DMS53 (cell line): Measurements from ENCODE around the gene RETREG2.

Experiments used
- DNase-seq: peaks from one replicate; lab custom pipeline; 2025; lab: John Stamatoyannopoulos, UW

The RETREG2 gene

DNA sequence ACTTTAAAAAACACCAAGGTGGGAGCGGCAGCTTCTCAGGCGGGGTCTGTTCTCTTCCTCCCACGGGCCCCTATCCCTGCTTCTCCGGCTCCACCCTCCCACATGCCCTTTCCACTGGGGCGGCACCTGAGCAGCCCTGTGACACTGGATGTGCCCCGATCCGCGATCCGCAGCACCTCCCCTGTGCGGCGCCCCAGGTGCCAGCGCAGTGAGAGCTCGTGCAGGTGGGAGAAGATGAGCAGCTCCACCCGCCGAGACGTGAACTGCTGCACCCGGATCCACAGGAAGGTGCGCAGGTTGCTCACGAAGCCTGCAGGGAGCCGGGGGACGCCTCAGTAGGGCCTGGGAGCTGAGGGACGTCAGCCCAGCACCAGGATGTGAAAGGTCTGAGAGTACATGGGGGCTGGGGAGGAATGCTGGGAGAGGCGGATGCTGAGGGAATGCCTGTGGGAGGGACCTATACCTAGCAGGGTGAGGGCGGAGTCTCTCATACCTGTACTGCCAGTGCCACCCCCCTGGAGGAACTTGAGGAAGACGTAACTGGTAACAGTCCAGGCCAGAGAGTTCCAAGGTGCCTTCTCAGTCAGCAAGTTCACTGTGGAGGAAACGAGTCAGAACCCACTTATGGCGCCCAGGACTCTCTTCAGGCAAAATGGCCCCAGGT lies 37.9 kb downstream of the RETREG2 start:
- no peak for DNase-seq

DNA sequence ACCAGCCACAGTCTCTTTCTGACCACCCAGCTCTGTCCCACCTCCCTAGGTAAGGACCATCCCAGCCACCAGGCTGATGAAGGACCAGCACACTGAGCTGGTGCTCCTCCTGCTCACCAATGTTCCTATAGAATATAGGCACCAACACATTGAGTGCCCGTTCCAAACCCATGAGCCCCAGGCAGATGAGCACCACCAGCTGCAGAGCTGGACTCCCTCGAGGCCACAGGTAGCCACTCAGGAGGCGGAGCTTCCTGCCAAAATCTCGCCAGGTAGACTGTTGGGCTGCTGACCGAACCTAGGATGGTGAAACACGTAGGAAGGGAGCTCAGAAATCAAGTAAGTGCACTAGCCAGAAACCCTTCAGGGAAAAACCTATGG lies 38.5 kb downstream of the RETREG2 start:
- no peak for DNase-seq

DNA sequence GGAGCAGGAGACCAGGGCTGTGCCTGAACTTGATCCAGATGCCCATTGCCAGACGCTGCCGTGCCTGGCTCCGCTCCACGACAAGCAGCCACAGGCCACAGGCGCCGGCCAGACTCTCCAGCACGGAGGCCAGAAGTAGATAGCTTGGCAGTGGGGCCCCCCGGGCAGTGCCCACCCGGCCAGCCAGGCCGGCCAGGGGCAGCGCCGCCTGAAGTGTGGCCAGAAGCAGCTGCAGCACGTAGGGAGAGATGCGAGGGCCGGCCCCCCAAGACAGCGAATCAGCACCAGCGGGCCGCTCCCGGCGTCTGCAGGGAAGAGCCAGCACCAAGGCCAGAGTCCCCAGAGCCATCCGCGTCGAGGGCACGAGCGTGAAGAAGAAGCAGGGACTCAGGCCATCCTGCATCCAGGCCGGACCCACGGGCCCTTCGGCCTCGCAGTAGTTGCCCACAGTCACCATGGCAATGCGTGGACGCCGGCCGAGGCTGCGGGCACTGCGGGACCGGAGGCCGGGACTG lies 40.2 kb downstream of the RETREG2 start:
- DNase-seq: peak; percentile 85

DNA sequence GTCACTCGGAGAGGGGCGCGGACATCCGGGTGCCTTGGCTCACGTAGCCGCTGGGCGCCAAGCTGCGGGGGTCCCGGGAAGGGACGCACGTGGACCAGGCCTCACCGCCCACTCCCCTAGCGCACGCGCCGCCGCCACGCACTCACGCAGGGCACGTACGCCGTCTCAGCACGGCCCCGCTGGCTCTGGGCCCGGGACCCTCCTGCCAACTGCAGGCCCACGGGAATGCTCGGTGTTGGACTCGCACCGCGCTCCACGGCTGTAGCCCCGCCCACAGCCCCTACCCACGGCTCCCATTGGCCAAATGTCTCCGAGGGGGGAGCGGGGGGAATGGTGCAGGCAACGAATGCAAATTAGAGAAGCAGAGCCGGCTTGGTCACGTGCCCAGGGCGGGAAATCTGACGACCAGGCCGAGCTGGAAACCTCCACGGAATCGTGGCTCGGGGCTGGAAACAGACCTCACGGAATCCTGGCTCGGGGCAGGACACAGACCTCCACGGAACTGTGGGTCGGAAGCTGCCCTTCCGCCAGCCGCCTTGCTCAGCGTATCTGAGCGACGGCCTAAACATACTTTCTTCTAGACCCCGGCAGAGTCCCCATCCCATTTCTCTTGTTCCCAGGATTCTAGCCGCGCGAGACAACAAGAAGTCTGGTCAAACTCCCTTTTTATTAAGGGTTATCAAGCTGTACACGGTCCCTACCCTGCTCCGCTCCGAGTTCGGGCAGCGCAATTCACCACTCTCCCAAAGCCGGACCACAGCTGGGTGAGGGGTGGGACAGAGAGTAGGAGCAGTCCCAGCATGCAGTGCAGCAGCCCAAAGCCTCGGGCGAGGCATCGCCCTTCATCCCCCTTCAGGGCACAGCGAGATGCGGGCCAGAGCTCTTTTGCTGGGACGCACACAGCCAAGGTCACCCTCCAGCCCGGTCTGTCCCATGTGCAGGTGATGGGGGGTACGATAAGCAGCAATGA lies 40.9 kb downstream of the RETREG2 start, which contains the start of gene ABCB6:
Gene ABCB6, minus strand, starts transcription at position 227 of the 970 bp plus-strand sequence. CDS start 285 bp downstream, outside the sequence.
- DNase-seq: peak; percentile 97

DNA sequence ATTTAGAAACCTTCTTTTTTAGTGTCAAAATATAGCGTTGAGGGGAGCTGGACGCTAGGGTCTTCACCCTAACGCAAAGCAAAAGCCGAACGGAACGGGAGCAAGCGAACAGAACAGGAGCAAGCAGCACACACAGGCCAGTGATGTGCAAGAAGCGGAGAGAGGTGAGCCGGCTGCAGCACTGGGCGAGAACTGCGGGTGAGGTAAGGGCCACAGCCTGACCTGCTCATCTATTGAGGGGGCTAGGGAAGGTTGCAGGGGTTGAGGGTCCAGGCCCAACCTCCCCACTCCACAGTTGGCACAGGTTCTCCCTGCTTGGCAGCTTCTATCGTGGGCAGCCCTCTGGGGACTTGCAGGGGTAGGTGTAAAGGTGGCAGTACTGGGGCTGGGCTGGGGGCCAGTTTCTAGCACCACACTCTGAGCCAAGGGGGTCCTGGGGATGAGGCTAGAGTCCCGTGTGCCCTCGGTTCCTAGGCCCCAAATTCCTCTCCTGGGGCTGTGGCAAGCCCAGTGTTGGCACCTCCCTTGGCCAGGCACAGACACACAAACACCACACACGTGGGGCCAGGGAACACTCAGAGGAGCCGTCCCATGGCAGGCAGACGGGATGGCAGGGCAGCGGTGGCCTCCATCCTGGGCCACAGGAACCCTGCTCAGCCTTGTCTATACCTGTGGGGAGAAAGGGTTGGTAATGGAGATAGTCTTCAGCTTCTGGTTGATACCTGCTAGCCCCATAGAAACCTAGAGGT lies 41.9 kb downstream of the RETREG2 start:
- DNase-seq: no peak

DNA sequence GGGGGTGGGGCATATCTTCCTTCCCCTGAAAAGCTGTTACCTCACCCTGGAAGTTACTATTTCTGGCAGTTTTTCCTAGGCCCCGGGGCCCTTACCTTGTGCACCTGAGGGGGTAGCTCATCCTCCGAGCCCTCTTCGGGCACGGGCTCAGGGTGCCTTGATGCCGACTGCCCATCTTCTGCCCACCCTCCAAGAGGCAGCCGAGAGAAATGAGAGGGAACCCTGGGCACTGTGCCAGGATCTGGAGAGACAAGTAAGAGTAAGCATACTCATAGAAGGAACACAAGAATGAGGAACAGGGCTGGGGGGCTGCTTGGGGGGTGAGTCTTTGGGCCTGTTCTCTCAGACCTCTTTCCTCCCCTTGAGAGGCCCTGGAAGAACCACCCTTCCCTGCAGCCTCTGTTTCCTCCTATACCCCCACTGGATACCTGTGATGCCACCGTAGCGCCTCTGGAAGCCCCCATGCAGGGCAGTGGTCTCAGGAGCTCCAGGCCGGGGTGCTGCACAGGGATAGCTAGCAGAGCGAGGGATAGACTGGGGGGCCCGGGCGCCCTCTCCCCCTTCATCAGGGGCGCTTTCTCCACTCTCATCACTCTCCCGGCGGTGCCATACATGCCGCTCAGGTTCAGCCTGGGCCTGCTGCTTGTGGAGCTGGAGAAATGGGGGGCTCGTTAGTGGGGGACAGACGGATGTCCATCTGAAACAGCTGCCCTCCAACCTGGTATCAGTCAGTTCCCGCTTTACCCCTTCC lies 42.8 kb downstream of the RETREG2 start:
- no peak for DNase-seq

DNA sequence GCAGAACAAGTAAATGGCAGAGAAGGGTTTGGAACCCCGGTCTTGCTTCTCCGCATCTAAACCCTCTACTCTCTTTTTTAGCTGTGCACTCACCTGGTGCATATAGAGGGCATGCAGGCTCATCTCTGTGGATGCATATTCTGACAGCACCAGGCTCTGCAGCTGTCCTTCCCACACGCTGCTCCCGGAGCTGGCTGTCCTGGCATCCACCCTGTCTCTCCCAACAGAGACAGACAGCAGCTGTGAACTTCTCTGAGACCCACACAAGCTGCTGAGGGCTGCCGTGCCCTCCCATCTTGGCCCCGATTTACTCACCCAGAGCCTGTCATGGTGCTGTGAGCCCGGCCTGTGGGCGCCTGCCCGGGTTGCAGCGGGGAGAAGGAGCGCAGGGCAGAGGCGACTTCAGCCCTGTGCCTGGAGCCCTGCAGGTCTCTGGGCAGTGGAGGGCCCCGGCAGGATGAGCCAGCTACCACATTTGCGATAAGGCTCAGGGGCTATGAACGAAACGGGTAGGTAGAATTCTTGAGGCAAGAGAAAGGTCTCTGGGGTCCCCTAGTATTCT lies 44.0 kb downstream of the RETREG2 start:
- no peak for DNase-seq

DNA sequence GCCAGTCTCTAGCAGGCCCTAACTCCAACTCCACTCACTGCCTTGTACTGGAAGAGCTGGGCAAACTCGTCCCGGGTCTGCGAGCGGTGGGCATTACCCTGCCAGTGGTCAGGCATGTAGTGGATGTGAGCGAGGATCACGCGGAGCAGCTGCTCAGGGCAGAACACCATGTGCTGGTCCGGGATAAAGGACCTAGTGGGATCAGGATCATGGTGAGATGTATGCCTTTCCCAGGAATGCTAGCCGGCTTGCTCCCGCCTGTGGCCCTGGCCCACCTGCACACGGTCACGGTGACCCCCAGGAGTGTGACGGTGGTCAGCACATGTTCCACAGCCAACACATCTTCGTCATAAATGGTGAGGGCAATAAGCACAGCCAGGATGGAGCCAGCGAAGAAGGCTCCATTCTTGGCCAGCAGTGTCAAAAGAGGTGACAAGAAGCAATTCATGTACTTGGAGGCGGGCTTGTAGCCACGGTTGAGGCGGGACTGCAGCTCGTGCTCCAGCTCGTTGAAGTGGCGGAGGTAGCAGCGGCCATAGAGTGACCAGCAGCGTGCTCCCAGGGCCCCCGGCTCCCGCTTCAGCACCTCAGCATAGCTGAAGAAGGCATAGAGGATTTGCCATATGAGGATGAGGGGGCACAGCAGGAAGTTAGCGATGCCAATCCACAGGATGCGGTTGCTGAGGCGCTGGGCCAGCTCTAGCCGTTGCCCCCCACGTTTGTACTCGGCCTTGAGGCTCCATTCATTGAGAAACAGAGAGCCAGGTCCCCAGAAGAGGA lies 45.9 kb downstream of the RETREG2 start:
- DNase-seq: no peak

DNA sequence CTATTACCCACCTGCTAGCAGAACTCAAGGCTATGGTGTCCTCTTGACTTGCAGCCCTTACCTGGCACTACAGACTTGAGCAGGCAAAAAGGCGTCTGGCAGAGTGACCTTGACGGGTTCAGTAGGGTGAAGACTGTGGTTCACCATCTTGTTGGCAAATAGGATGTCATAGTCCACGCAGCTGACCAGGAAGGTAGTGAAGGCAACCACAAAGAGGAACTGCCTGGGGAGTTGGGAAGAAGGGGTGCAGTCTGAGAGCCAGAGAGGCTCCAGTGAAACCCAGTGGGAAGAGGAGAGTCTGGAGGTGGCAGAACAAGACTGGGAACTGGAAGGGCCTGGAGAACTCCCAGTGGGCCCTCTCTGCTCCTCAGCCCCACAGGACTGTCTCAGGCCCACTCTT lies 47.3 kb downstream of the RETREG2 start:
- DNase-seq: no peak

DNA sequence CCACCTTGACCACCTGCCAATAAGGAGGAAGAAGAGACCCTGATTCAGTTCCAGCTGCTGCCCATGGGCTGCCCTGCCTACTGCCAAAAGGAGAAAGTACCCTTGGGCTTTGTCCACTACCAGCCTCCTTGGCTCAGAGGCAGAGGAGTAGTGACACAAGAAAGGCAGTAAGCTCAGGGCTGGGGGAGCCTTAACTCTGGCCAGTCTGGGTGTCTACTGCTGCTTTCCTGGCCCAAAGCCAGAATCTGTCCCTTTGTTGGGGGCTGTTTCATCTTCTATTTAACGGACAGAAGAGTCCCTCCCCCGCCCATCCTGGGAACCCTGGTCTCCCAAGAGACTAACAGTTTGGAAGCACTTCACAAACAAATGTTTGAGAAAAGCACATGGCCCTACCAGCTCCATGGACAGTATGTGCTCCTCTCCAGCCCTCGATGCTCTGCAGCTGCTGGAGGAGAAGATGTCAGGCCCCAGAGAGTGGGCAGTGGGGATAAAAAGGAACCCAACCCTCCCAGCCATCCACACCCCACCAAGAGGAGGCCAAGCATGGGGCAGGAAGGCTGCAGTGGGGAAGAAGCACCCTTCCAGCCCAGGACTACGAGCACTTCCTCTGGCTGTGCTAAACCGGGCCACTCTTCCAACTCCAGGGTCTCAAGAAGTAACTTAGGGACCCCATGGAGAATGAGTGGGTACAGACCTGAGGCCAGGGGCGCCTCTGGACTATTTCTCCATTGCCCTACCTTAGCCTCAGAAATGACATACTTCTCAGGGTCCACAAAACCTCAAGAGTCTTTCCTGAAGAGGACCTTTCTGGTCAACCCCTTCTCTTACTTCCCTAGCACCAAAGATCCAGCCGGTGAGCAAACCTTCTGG lies 50.2 kb downstream of the RETREG2 start:
- DNase-seq: peak; percentile 22

DNA sequence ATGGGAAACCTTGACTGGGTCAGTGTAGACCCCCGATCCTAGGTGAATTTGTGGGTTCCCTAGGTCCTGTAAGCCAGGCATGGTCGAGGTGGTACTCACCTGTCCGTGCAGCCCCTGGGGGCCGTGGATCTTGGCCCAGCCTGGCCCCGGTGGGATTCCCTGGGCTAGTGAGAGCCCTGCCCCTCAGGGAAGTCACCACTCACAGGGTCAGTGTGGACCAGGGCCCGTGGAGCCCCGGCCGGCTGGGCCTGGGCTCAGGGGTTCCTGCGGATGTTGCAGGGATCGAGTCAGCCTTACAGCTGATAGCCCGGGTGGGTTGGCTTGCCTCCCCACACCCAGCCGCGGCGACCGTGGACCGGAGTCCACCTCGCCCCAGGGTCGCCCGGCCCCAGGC lies 50.8 kb downstream of the RETREG2 start:
- no peak for DNase-seq

DNA sequence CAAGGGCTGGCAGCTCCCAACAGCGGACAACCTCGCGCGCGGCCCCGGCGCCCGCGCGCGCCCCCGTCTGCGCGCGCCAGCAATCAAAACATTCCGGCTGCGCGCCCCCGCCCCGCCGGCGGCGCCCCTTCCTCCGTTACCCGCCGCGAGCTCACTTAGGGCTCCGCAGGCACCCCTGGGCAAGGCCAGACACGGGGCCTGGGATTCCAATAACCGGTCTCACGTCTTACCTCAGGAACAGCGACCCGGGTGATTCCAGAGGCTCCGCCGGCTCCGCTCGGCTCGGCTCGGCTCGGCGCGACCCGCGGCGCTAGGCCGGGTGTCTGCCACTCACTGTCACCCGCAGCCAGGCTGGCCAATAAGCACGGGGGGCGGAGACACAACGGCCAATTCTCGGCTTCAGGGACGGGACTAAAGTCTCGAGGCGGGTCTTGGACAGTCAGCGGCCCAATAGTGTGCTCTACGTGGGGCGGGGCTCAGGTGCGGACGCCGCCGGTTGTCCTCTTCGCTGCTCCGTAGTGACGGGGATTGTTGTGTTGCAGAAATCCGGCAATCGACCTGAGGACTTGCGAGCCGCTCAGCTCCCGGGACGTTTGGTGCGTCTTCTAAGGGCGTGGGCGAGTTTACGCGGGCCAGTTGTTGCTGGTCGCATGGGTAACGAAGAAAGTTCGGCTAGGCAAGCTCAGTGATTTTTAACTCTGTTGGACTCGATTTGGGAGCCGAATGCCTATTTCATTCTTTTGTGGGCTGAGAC lies 51.4 kb downstream of the RETREG2 start, which contains the start of the genes ANKZF1 and ATG9A:
Gene ANKZF1, plus strand, starts transcription at position 502 of the 754 bp plus-strand sequence. CDS start 452 bp downstream, outside the sequence.
Gene ATG9A, minus strand, starts transcription at position 332 of the 754 bp plus-strand sequence. CDS start 1,612 bp downstream, outside the sequence.
- DNase-seq: peak; percentile 99

DNA sequence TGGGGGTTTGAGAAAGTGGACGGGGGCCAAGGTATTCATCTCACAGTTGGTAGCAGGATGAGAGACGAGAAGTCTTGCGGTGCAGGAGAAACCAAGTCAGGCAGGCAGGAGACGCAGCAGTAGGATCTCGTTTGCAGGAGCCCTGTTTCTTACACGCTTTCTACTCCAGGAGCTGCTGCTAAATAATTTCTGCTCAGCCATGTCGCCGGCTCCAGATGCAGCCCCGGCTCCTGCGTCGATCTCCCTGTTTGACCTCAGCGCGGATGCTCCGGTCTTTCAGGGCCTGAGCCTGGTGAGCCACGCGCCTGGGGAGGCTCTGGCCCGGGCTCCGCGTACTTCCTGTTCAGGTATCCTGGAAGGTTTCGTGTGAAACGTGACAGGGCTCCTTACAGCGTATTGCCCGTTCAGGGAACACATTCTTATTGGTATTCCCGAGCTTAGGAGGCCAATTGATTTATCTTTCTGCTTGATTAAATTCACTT lies 52.0 kb downstream of the RETREG2 start:
- DNase-seq: peak; percentile 80

DNA sequence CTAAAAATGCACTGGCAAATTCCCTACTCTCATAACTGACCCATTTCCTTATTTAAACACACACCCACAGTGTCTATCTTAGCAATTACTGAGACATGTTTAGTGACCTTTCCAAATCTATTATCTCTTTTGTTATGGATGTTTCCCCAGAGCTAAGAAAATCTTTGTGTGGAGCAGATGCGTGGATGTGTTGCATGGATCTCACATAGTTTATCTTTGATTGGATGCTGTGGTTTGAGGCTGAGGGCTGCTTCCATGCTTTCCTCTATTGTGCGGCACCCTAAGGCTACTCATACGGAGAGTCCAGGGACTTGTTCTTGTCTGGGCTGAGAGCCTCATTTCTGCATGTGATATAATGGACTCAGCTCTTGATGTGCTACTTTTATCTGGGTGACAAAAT lies 56.3 kb downstream of the RETREG2 start:
- DNase-seq: no peak
